Pancreas (tissue), 10 donors: ENCODE results near the gene RHEX. TPM values are rescaled to one million over a fixed set of nuclear protein-coding genes. Genes with fewer than 3 reads are reported as not detected.

ENCODE experiments used
- ATAC-seq, 4 donors: fragments of 200-7000 bp; cut with Tn5 transposase; one replicate each; pipeline versions ENCODE4 v1.8.0 to v1.9.1; 2020; ENCODE audit warnings: mild to moderate bottlenecking in 4 of 4, moderate library complexity in 4 of 4
- DNase-seq, 6 donors: peaks; one replicate each; pipeline ENCODE4 v3.0.0-alpha.2; 2020
- FAIRE-seq: peaks from 2 replicates; lab custom pipeline; 2012; peaks lifted over from hg19 to GRCh38; lab: Jason Lieb, UNC
- H3K27ac ChIP-seq, 4 donors: fragments of 200-600 bp; sonication (generic); 1 replicate in 3 of 4; 2 replicates in 1 of 4; pipeline versions ENCODE4 v1.5.0 to v1.8.0; 2020
- H3K27me3 ChIP-seq, 4 donors: fragments of 200-600 bp; one replicate each; pipeline ENCODE4 v1.8.0; 2021
- H3K36me3 ChIP-seq, 3 donors: fragments of 200-600 bp; sonication (generic) in 1 of 3; one replicate each; pipeline versions ENCODE4 v1.5.0 to v1.8.0; 2020 to 2021
- H3K4me1 ChIP-seq, 3 donors: fragments of 200-600 bp; one replicate each; pipeline ENCODE4 v1.8.0; 2021
- H3K4me3 ChIP-seq, 4 donors: fragments of 200-600 bp; sonication (generic) in 2 of 4; one replicate each; pipeline versions ENCODE4 v1.5.0 to v1.8.0; 2020 to 2021
- H3K9me3 ChIP-seq, 4 donors: fragments of 200-600 bp; one replicate each; pipeline ENCODE4 v1.8.0; 2021
- CTCF ChIP-seq, 4 donors: fragments of 200-600 bp; sonication (generic) in 3 of 4; IDR thresholded peaks; one replicate each; pipeline versions ENCODE4 v1.5.0 to v1.8.0; 2021; ENCODE audit warnings: antibody characterized with exemption in 4 of 4
- WGBS, 2 donors: extraction: QIAGEN DNeasy Blood & Tissue Kit; methylation state at CpG; one replicate each; pipeline ENCODE4 v1.1.7; 2013; 5-methylcytosine and 5-hydroxymethylcytosine counted together
- intact Hi-C, 3 donors: fragments of 100-400 bp; cut with DNase I; formaldehyde crosslinking; loops; one replicate each; pipeline versions ENCODE4 v1.11.1 to v1.14.2; 2022
- polyA plus RNA-seq, 2 donors: library from polyadenylated mRNA; stranded (reverse); fragments of 200-250 nt; gene quantifications; one replicate each; pipeline ENCODE4 v1.2.3, GENCODE V29; 2013
- total RNA-seq, 6 donors: library from RNA; stranded (reverse); fragmentation: NEBNext Ultra II Directional in 4 of 6; extraction: Animal tissue kit (Norgen Biotek cat#: 25700) in 4 of 6; gene quantifications; one replicate each; pipeline versions ENCODE4 v1.2.1 to v1.2.4, GENCODE V29; 2021 to 2023
- donor health status: healthy with polysubstance abuse.
- donor health status: DM: no; HTN: no; CAD: no; lungs with moderate emphysema.
- donor health status: DM: no; HTN: no; CAD: no.
- donor health status: control.
- donor health status: control.
- donor health status: Bipolar disorder and iron deficiency.
- donor health status: DM: yes; HTN: yes; CAD: no.
- donor health status: DM: no; HTN: no; CAD: no.
- donor health status: DM: no; HTN: no; CAD: no.
- donor health status: DM: yes; HTN: yes; CAD: no.

RHEX gene
- total and polyA plus RNA-seq, 8 donors, result 0.35 to 2.3 (median 0.66) TPM

GRCh38 chr1:206070627-206071304 is 17.8 kb downstream of the RHEX start:
- ATAC-seq (no peak), FAIRE-seq (no peak), DNase-seq (no peak)
- no peaks in the 10 kb centered on the region for H3K4me1 ChIP-seq
- no peaks in the 10 kb centered on the region for H3K27me3 ChIP-seq
- no peak overlapping the region for H3K27ac ChIP-seq
- no peaks in the 10 kb centered on the region for H3K36me3 ChIP-seq
- intact Hi-C loops, result no loop called here
- no peaks in the 10 kb centered on the region for H3K9me3 ChIP-seq
- H3K4me3 ChIP-seq, result no peak overlapping the region
- WGBS, 2 donors, result 79 to 88% methylated on average over 9 of the region's 9 CpGs
- no peak for TF ChIP-seq CTCF (IDR thresholded peaks at IDR 0.05)

GRCh38 chr1:206074839-206075238 is 21.9 kb downstream of the RHEX start:
- H3K27ac ChIP-seq, result no peak overlapping the region
- DNase-seq (no peak), ATAC-seq (no peak), FAIRE-seq (no peak)
- intact Hi-C loops, result no loop called here
- no peak for TF ChIP-seq CTCF (IDR thresholded peaks at IDR 0.05)
- H3K36me3 ChIP-seq, result no peaks in the 10 kb centered on the region
- no peaks in the 10 kb centered on the region for H3K4me1 ChIP-seq
- WGBS, 2 donors, result 53 to 59% methylated on average over 3 of the region's 3 CpGs
- H3K27me3 ChIP-seq, result no peaks in the 10 kb centered on the region
- no peak overlapping the region for H3K4me3 ChIP-seq
- no peaks in the 10 kb centered on the region for H3K9me3 ChIP-seq

GRCh38 chr1:206075786-206076755 is 23.1 kb downstream of the RHEX start:
- FAIRE-seq, result no peak
- 75 to 81% methylated on average over 11 of the region's 11 CpGs for WGBS, 2 donors
- DNase-seq, result no peak
- H3K4me3 ChIP-seq, result no peak overlapping the region
- ATAC-seq, result no peak
- no peaks in the 10 kb centered on the region for H3K9me3 ChIP-seq
- intact Hi-C loops, result no loop called here
- no peaks in the 10 kb centered on the region for H3K36me3 ChIP-seq
- no peaks in the 10 kb centered on the region for H3K27me3 ChIP-seq
- no peak for TF ChIP-seq CTCF (IDR thresholded peaks at IDR 0.05)
- H3K27ac ChIP-seq, result no peak overlapping the region
- no peaks in the 10 kb centered on the region for H3K4me1 ChIP-seq

- Histone ChIP-seq H3K27ac (no peak overlapping the region), H3K9me3 (no peaks in the 10 kb centered on the region), H3K4me3 (no peak overlapping the region), H3K4me1 (no peaks in the 10 kb centered on the region), H3K36me3 (no peaks in the 10 kb centered on the region), H3K27me3 (no peaks in the 10 kb centered on the region)
- ATAC-seq, result no peak
- no peak for FAIRE-seq
- intact Hi-C loops, result no loop called here
- 47 to 53% methylated on average over 1 of the region's 1 CpG for WGBS, 2 donors
- no peak for DNase-seq
- TF ChIP-seq CTCF (IDR thresholded peaks at IDR 0.05), result no peak
These were observed 26.2 kb downstream of the RHEX start for GRCh38 chr1:206079135-206079534.
